ENCODE data around the gene HIGD1B. TPM values are rescaled to one million over a fixed set of nuclear protein-coding genes. Genes with fewer than 3 reads are reported as not detected.

Gene HIGD1B
- total and polyA plus RNA-seq, 2 donors (not counting 1 experiment from before 2014, with no cell fraction given): not detected

- Histone ChIP-seq H3K9me3 (ENCODE audit: control extremely low read depth in 1 of 3, control insufficient read depth in 2 of 3, insufficient read depth in 1 of 3, low read length in 2 of 3) (no peaks in the 10 kb centered on the region), H3K9ac (ENCODE audit: low read length) (no peak overlapping the region), H4K20me1 (ENCODE audit: control insufficient read depth, insufficient read depth, low read length, poor library complexity, severe bottlenecking) (no peaks in the 10 kb centered on the region), H3K79me2 (ENCODE audit: control insufficient read depth, insufficient read depth, low read length) (no peaks in the 10 kb centered on the region), H2AFZ (ENCODE audit: insufficient read depth, low read depth, low read length, poor library complexity, severe bottlenecking) (no peak overlapping the region), H3K36me3 (replicated peaks in 1 of 2; ENCODE audit: control extremely low read depth in 1 of 2, control insufficient read depth in 1 of 2, extremely low read depth in 1 of 2, insufficient read depth in 2 of 2, low read length in 1 of 2) (no peaks in the 10 kb centered on the region), H3K27me3 (replicated peaks in 1 of 4; ENCODE audit: control extremely low read depth in 1 of 4, control insufficient read depth in 3 of 4, insufficient read depth in 4 of 4, low read length in 3 of 4) (peaks cover 0 to 36% (median 24%) of the 10 kb centered on the region in 4 experiments), H3K27ac (ENCODE audit: low read length in 2 of 2) (no peak overlapping the region), H3K4me3 (ENCODE audit: control extremely low read depth in 1 of 5, extremely low read depth in 1 of 5, insufficient read depth in 1 of 5, low read depth in 2 of 5, low read length in 4 of 5) (no peak overlapping the region), H3K4me1 (ENCODE audit: control insufficient read depth in 2 of 2, insufficient read depth in 2 of 2, low read length in 2 of 2) (peaks cover 11 to 18% of the 10 kb centered on the region in 2 donors), H3K4me2 (replicated peaks; ENCODE audit: low read depth, low read length, poor library complexity, severe bottlenecking) (no peak overlapping the region)
- DNase-seq (no peak), ATAC-seq (ENCODE audit: low read depth) (no peak)
- 63% methylated on average over 4 of the region's 15 CpGs for WGBS (ENCODE audit: insufficient coverage)
- TF ChIP-seq CTCF (IDR thresholded peaks at IDR 0.05): no peak
- TF ChIP-seq EZH2 (IDR thresholded peaks at IDR 0.05; ENCODE audit: borderline replicate concordance, insufficient read depth, low read depth, low read length, poor library complexity, severe bottlenecking): no peak
- Mint-ChIP-seq H3K27me3 (peaks cover 30% of the 10 kb centered on the region), H3K4me1 (peaks cover 14% of the 10 kb centered on the region), H3K27ac (no peak overlapping the region), H3K9me3 (ENCODE audit: insufficient read depth) (no peaks in the 10 kb centered on the region), H3K4me3 (no peak overlapping the region)
- CTCF ChIA-PET: no interaction called here
- intact Hi-C loops (cut with micrococcal nuclease): no loop called here
- POLR2A ChIA-PET: no interaction called here
Observed at GRCh38 chr17:44826123-44826790, 21.4 kb upstream of the HIGD1B start.

DNA sequence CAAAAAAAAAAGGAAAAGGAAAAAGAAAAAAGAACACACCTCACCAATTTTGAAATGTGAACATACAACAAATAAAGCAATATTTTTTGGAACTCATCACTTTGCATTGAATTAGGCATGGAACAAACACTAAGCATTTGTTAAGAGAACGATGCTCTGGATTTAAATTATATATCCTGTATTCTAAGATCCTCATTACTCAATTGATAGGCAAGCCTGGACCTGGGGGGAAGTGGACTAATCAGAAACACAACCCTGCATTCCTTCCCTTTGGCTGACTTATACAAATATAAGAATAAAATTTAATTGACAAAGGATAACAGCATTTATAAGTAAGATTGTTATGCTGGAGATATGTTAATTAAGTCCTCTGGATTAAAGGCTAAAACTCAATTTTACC, 19.8 kb upstream of the HIGD1B start:
- ATAC-seq (ENCODE audit: low read depth): no peak
- no CpG with 5 or more reads among the region's 1 CpG for WGBS (ENCODE audit: insufficient coverage)
- H2AFZ ChIP-seq (ENCODE audit: insufficient read depth, low read depth, low read length, poor library complexity, severe bottlenecking): no peak overlapping the region
- H3K27me3 ChIP-seq (replicated peaks in 1 of 4; ENCODE audit: control extremely low read depth in 1 of 4, control insufficient read depth in 3 of 4, insufficient read depth in 4 of 4, low read length in 3 of 4): peaks cover 0 to 51% (median 26%) of the 10 kb centered on the region in 4 experiments
- H3K27me3 Mint-ChIP-seq: peaks cover 39% of the 10 kb centered on the region
- no peak for TF ChIP-seq EZH2 (IDR thresholded peaks at IDR 0.05; ENCODE audit: borderline replicate concordance, insufficient read depth, low read depth, low read length, poor library complexity, severe bottlenecking)
- TF ChIP-seq CTCF (IDR thresholded peaks at IDR 0.05): no peak
- no peak overlapping the region for H3K27ac Mint-ChIP-seq
- no peaks in the 10 kb centered on the region for H3K36me3 ChIP-seq (replicated peaks in 1 of 2; ENCODE audit: control extremely low read depth in 1 of 2, control insufficient read depth in 1 of 2, extremely low read depth in 1 of 2, insufficient read depth in 2 of 2, low read length in 1 of 2)
- ChIA-PET CTCF (no interaction called here), POLR2A (no interaction called here)
- H3K9me3 Mint-ChIP-seq (ENCODE audit: insufficient read depth): no peaks in the 10 kb centered on the region
- no peak overlapping the region for H3K9ac ChIP-seq (ENCODE audit: low read length)
- H3K4me3 ChIP-seq (ENCODE audit: control extremely low read depth in 1 of 5, extremely low read depth in 1 of 5, insufficient read depth in 1 of 5, low read depth in 2 of 5, low read length in 4 of 5): no peak overlapping the region
- peaks cover 11 to 18% of the 10 kb centered on the region in 2 donors for H3K4me1 ChIP-seq (ENCODE audit: control insufficient read depth in 2 of 2, insufficient read depth in 2 of 2, low read length in 2 of 2)
- peaks cover 14% of the 10 kb centered on the region for H3K4me1 Mint-ChIP-seq
- H3K79me2 ChIP-seq (ENCODE audit: control insufficient read depth, insufficient read depth, low read length): no peaks in the 10 kb centered on the region
- DNase-seq: no peak
- no peaks in the 10 kb centered on the region for H3K9me3 ChIP-seq (ENCODE audit: control extremely low read depth in 1 of 3, control insufficient read depth in 2 of 3, insufficient read depth in 1 of 3, low read length in 2 of 3)
- no peak overlapping the region for H3K4me3 Mint-ChIP-seq
- no peak overlapping the region for H3K4me2 ChIP-seq (replicated peaks; ENCODE audit: low read depth, low read length, poor library complexity, severe bottlenecking)
- no peak overlapping the region for H3K27ac ChIP-seq (ENCODE audit: low read length in 2 of 2)
- intact Hi-C loops (cut with micrococcal nuclease): no loop called here
- no peaks in the 10 kb centered on the region for H4K20me1 ChIP-seq (ENCODE audit: control insufficient read depth, insufficient read depth, low read length, poor library complexity, severe bottlenecking)

Data from B cell (primary cell).